GM19397 (cell line): Measurements from ENCODE around the gene NXN.
"Not testable (repeated sequence)": the region's sequence is repeated elsewhere in the genome, so short reads cannot be mapped to it uniquely, and the experiment has no call there.

Experiments
- ATAC-seq: cut with Tn5 transposase; IDR thresholded peaks from one replicate; pipeline ENCODE4 v1.9.1; 2021; ENCODE audit warnings: mild to moderate bottlenecking, moderate library complexity; ENCODE audit not compliant: unreplicated experiment

Gene NXN

GRCh38 chr17:896454-896853 lies 83.1 kb downstream of the NXN start:
- no peak for ATAC-seq

- ATAC-seq, result no peak
Observed at GRCh38 chr17:892958-893357, 86.6 kb downstream of the NXN start.

GRCh38 chr17:888998-889441 lies 90.6 kb downstream of the NXN start:
- ATAC-seq, result no peak

DNA sequence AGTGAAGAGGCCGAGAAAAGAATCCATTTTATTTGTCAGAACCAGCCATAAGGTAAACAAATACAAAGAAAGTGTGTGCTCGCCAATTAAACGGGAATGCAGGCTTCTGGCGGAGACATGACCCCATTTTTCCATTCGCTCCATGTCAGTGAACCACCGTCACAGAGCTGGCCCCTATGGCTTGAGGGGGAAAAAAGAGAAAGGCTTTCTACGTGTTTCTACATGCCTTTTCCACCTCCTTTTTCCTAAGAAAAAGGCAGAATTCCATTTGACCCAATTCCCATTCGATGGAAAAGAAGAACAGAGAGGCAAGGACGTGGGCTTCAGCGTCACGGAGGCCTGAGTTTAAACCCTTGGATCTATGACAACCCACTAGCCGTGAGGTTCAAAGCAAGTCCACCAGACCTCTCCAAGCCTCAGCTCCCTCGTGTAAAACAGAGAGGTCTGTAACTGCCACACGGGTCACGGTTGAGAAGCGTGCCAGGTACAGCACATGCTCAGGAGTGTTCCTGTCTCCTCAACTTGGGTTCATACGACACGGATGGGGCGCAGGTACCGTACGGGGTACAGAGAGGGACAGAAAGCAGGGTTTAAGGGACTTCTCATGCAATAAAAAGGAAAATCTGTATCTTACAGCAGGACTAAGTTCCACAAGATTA lies 91.9 kb downstream of the NXN start:
- ATAC-seq, result no peak

DNA sequence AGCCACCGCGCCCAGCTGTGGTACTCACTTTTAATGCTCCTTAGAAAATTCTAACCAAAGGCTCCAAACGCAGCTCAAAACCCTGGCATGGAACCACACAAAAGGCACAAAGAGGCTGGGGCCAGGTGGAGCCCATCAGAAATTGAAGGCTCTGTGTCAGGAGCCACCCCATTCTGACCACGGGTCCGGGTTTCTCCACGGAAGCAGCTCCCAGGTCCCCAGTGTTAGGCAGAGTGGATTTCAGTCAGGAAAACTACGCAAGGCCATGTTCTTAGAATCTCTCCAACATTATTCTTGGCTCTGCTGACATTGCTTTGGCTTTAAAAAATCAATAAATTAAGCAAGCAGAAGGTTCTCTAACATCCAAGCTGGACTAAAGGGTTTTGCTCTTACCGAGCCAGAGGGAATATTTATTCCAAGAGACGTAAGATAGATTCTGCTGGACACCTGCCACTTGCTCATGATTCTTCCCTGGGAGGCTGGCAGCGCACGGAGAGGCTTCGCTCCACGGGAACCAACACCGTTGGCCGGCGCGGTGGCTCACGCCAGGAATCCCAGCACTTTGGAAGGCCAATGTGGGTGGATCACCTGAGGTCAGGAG lies 93.5 kb downstream of the NXN start:
- no peak for ATAC-seq

GRCh38 chr17:883586-883962 lies 96.0 kb downstream of the NXN start:
- ATAC-seq, result no peak

DNA sequence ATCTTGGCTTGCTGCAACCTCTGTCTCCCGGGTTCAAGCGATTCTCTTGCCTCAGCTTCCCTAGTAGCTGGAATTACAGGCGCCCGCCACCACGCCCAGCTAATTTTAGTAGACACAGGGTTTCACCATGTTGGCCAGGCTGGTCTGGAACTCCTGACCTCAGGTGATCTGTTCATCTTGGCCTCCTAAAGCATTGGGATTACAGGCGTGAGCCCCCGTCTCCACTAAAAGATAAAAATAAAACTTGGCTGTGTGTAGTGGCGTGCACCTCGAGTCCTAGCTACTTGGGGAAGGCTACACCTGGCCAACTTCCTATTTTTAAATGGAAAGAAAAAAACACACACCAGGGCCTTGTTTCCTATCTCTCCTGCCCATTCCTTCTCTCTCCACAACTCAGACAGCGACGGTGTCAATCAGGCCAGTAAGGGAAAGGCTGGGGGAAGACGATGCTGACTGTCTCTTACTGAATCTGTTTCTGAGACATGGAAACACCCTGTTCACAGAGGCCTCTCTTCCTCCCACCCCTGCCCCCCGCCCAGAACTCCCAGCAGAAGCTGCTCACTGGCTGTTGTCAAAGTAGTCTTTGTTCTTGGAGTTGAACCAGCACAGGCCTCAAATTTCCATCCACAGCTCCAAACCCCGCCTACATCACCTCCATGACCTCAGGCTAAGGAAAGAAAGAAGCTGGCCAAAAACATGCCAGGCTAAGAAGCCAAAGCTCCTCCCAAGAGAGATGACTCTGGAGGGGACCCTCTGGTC lies 96.6 kb downstream of the NXN start:
- ATAC-seq, result no peak

DNA sequence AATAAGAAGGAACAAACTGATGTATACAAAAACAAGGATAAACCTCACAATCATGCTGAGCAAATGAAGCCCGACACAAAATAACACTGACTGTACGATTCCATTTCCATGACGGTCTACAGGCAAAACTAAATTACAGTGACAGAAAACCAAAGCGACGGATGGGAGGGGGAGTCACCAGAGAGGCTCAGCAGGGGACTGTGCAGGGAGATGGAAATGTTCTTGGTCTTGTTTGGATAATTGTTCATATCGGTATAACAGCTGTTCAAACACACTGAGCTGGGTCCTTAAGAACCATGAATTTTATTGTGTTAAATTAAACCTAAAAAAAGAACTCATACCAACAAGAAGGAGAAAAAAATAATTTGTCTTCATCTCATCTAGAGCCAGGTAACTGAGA lies 97.8 kb downstream of the NXN start:
- ATAC-seq, result no peak

DNA sequence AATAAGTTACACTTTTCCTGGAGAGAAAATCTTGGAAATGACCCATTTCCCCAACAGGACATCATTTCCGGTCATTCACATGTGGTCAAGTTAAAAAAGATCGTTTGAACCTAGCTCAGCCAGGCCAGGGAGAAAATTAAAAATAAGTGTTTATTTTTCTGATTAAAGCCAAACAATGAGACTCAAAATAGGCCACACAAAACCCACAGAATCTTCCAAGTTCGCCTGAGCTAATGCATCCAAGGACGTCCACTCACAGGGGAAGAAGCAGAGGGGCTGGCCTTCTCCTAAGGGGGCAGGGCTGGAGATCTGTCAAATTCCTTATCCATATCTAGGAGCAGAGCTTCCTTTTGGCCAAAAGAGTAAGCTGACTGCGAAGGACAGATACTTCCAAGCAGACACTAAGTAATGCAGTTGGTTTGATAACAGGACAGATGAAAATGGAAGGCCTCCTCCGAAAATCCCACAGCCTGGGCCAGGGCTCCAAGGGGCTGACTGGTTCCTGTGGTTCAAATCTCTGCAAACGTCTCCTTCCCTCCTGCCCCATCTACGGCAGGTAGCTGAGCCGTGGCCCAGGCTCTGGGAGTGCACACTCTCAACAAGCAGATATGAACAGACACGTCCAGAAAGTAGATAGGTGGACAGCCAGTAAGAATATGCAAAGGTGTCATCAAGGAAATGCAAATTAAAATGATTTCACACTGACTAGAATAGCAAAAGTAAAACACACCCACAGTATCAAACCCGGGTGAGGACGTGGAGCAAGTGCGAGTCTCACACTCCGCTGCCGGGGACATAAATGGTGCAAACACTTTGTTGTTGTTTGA lies 98.9 kb downstream of the NXN start:
- no peak for ATAC-seq

- ATAC-seq, result no peak
Observed at GRCh38 chr17:879546-880442, 99.8 kb downstream of the NXN start.

DNA sequence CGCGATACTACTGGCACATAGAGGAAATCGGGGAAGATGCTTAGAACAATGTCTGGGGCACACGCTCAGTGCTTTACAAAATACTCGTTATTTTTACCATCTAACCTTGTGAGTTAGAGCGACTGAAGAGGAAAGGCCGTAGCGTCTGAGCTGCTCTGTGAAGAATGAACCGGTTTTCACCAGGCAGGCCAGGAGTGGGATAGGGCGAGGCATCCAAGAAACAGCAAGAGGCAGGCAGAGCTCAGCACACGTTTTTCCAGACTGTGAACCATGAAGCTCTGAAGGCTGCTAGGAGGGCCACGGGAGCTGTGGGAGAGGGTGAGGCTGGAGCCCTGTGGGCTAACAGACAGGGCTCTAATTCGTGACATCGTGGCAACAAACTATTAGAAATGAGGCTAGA lies 101.9 kb downstream of the NXN start:
- ATAC-seq, result no peak

DNA sequence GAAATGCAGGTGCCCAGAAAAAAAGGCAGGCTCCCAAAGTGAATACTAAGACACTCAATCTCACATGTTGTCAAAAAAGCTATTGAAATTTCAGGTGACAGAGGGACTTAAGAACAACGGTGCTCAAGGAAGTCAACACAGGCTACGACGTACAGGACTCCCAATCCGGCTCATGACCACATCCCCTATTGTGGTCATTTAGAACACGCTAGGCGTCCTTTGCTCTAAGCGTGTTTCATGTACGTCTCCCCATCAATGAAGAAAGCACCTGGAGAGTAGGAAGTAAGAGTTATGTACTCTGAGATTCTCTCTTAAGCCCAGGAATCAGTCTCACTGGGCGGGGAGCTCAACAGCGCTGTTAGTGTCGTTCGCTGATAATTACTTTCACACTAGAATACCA lies 103.3 kb downstream of the NXN start:
- ATAC-seq, result no peak

DNA sequence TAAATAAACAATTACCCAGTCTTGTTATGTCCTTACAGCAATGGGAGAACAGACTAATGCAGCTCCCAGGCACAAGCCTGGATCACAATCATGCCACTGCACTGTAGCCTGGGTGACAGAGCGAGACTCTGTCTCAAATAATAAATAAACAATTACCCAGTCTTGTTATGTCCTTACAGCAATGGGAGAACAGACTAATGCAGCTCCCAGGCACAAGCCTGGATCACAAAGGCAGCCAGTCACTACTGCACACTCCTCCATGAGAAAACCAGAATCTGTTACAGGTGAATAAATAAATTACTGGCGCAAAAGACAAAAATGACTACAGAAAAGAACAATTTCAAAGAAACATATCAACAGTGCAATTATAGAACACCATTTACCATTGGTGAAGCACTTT lies 105.0 kb downstream of the NXN start:
- not testable (repeated sequence) for ATAC-seq

GRCh38 chr17:872855-873254 lies 106.7 kb downstream of the NXN start:
- ATAC-seq, result no peak

DNA sequence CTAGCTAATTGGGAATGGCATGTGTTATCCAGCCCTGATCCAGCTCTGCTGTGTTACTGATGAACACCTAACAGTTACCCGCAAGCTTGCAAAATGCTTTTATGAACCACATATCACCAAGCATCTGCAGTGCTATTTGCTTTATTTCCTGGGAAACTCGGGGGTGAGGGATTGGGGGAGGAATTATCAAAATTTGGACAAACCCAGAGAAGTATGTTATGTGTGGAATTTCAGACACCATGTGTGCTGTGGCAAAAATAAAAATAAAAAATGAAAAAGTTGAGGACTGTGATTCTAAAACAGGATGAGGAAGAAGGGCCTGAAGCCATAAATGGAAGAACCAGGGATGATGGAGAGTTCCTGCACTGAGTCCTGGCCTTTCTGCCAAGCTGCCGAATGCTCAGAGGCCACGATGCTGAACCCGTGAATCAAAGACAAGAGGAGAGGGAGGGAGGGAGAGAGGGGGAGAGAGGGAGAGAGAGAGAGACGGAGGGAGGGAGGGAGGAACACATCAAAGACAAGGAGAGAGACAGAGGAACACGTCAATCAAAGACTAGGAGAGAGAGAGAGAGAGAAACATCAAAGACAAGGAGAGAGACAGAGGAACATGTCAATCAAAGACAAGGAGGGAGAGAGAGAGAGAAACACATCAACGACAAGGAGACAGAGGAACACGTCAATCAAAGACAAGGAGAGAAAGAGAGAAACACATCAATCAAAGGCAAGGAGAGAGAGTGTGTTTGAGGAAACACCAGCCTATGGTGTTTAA lies 107.6 kb downstream of the NXN start:
- no peak for ATAC-seq

- ATAC-seq, result no peak
Observed at GRCh38 chr17:869567-870525, 109.7 kb downstream of the NXN start.

DNA sequence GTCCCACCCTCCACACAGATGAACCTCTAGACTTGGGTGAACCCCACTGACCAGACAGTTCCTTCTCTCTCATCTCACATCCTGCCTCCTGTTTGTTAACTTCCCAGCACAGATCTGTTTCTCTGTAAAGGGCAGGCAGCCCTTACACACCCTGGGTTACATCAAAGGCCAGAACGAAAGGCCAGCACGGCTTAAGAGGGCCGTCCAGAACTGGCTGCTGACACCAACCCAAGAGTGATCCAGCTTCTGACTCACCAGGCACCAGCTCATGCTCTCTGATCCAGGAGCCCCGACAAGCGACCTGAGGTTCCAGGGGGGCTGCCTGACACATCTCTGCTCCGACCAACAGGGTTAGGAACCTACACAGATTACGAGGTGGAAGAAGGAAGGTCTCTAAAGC lies 110.5 kb downstream of the NXN start:
- ATAC-seq, result no peak

- ATAC-seq, result no peak
Observed at GRCh38 chr17:867896-868489, 111.6 kb downstream of the NXN start.
